HG03095 (cell line): Measurements from ENCODE around the gene TNFAIP2.

ENCODE experiments used
- ATAC-seq: cut with Tn5 transposase; IDR thresholded peaks from one replicate; pipeline ENCODE4 v1.9.1; 2021; ENCODE audit warnings: moderate library complexity; ENCODE audit not compliant: unreplicated experiment

TNFAIP2 gene, protein sequence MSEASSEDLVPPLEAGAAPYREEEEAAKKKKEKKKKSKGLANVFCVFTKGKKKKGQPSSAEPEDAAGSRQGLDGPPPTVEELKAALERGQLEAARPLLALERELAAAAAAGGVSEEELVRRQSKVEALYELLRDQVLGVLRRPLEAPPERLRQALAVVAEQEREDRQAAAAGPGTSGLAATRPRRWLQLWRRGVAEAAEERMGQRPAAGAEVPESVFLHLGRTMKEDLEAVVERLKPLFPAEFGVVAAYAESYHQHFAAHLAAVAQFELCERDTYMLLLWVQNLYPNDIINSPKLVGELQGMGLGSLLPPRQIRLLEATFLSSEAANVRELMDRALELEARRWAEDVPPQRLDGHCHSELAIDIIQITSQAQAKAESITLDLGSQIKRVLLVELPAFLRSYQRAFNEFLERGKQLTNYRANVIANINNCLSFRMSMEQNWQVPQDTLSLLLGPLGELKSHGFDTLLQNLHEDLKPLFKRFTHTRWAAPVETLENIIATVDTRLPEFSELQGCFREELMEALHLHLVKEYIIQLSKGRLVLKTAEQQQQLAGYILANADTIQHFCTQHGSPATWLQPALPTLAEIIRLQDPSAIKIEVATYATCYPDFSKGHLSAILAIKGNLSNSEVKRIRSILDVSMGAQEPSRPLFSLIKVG

DNA sequence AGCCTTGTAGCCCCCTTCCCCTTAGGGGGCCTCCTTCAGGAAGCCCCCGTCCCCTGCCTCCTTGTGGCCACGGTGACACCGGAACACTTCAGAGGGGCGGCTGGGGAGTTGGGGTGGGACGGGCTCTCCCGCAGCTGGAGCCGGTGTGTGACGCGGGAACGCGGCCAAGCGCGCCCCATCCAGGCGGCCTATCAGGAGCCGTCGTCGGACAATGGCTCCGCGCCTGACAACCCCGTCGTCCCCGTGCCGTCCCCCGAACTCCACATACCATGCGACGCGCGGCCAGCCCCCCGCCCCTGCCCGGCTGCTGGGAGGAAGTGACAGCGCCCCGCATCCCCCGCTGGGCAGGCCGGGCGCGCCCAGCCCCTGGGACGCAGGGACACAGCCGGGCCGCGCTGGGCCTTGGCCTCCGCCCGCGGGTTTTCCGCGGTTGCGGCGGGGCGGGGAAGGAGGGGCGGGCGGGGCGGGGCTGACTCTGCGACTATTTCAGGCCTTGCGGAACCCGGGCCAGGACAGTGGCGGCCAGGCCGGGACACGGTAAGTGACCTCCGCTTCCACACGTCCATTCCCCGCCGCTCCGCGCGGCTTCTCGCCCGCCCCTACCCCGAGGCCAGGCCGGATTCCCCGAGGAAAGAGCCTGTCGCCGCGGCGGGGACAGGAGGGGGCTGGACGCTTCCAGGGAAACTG, at the start of gene TNFAIP2:
Gene TNFAIP2, plus strand, starts transcription at position 515 of the 687 bp plus-strand sequence. CDS start 2,997 bp downstream, outside the sequence.
- no peak for ATAC-seq

DNA sequence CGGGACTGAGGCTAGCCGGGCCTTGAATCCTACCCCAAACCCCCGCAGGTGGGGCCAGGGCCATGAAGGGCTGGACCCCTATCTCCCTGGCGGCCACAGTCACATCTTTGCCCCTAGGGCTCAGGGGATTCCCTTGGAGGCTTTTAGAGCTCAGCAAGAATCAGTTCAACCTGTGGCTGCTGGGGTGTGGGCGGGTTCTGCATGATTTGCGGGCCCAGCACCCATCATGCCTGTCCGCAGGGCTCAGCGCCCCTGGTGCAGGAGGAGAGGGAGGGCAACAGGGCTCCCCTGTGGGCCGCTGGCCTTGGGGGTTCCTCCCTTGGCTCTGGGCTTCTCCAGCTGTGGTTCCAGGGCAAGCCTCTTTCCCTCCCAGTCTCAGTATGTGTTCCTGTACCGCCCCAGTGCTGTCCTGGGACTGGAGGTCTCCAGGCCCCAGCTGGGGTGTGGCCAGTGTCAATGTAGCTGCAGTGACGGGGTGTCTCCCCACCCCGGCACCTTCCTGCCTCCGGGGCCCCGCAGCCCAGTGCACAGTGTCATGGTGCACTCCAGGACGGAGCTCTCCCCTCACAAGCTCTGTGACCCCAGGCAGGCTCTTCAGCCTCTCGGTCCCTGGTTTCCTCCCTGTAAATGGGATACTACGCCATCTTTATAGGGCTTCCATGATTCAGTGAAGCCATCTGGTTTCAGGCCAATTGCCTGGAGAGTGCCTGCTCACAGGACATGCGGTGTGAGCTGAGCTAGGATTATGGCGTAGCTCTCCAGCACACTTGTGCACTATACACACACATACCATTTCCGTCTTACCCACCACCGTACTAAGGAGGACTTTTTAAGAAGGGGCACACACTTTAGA, 49.2 kb upstream of the TNFAIP2 start:
- ATAC-seq = no peak

DNA sequence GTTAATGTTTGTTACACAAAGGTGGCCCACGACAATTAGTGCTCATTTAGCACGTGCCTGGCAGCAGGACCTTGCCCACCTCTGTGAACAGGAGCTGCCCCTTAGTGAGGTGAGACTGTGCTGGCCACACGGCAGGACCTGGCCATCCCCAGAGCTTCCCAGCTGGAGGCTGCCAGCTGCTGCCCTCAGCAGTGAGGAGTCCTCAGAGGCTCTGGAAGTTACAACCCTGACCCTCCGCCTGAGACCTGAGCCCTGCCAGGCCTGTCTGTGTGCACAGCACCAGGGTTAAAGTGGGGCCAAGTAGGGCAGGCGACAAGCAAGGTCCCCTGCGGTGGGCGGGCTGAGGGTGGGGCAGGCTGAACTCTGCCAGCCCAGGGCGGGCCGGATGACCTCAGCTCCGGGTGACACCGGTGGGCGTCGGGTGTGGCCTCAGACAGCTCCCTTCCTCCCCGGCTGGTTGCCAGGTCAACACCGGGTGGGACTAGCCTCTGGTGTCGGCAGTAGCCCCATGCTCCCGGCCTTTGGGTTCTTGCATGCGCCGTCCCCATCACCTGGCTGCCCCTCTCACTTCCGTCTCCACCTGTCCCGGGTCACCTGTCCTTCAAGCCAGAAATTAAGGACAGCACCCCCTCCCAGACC, 48.4 kb upstream of the TNFAIP2 start:
- ATAC-seq = no peak

DNA sequence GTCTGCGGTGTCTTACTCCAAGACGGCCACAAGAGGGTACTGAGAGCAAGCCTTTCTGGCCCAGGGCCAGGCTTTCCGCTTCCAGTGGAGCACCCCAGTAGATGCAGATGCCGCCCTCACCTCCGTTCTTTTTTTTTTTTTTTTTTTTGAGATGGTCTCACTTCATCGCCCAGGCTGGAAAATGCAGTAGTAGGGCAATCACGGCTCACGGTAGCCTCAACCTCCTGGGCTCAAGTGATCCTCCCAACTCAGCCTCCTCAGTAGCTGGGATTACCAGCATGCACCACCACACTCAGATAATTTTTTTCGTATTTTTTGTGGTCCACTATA, 44.9 kb upstream of the TNFAIP2 start:
- ATAC-seq = no peak

DNA sequence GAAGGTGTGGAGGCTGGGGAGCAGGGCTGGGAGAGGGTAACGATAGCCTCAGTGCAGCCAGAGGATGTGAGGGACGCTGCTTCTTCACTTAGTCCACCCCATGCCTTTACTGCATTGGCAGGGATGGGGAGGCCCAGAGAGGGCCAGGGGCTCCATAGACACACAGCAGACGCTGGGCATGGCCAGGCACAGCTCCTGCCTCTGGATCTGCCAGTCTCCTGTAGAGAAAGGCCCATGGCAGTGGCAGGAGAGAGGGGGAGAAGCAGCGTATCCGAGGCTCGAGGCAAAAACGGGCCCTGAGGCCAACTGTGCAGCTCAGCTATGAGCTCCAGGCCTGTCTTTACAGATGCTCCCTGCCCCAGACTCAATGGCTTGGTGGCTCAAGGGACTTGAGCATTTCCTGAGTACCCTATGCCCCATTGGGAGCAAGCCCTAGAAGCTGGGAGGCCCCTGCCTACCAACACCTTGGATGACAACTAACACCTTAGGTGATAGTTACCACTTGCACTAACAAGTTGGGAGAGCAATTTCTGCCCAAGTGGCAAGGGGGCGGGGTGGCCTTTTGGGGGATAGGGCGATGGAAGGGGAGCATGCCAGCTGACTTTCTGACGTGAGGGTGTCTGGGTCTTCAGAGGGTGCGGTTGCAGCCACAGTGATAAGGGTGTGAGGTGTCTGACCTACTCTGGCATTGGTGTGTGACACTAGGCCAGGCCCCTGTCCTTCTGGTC, 44.2 kb upstream of the TNFAIP2 start:
- no peak for ATAC-seq

DNA sequence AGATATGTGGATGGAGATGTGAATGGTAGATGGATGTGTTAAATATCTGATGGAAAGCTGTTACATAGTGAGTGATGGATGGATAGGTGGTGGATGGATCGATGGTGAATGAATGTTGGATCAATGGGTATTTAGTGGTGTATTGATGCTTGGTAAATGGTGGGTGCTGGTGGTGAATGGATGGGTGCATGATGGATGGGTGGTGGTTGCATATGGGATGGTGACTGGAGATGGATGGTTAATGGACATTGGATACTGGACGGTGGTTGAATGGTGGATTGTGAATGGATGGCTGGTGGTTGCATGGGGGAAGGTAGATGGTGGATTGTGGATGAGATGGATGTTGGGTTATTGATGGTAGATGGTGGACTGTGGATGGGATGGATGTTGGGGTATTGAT, 41.3 kb upstream of the TNFAIP2 start:
- ATAC-seq = no peak

DNA sequence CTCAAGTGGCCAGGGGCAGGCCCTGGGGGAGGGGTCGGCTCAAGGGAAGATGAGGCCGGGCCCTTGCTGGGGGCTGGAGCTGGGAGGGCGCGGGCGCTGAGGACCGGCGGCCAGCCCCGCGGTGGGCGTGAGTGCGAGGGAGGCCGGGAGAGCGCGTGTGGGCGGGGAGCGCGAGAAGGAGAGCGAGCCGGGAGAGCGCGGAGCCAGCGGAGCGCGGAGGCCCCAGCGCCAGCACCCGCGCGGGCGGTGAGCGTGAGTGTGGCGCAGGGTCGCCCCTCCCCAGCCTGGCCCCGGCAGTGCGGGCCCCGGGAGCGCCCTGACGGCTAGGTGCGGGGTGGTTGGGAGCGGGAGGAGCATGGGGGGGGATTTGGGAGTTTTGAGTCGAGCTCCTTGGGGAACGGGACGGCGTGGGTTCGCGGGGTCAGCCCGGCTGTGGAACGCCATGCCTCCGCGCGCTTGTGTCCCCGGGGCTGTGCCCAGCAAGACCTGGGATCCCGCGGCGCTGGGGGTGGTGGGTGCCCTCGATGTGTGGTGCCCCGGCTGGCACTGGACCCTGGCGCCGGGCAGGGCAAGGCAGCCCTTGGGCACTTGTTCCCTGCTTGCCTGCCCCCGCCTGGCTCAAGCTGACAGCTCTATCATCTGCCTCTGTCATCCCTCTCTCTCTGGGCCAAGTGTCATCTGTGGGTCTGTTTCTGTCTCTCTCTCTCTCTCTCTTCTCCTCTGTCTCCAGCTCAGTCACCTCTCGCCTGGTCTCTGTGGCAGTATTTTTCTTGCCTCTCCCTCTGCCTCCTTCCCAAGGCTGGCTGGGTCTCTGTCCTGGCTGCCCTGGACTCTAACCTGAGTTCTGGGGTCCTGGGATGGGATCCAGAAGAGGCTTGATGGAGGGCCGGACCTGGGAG, 39.0 kb upstream of the TNFAIP2 start, which contains the start of gene LBHD2:
Gene LBHD2, plus strand, starts transcription at position 190 of the 899 bp plus-strand sequence. CDS start 1,803 bp downstream, outside the sequence.
- ATAC-seq = no peak

DNA sequence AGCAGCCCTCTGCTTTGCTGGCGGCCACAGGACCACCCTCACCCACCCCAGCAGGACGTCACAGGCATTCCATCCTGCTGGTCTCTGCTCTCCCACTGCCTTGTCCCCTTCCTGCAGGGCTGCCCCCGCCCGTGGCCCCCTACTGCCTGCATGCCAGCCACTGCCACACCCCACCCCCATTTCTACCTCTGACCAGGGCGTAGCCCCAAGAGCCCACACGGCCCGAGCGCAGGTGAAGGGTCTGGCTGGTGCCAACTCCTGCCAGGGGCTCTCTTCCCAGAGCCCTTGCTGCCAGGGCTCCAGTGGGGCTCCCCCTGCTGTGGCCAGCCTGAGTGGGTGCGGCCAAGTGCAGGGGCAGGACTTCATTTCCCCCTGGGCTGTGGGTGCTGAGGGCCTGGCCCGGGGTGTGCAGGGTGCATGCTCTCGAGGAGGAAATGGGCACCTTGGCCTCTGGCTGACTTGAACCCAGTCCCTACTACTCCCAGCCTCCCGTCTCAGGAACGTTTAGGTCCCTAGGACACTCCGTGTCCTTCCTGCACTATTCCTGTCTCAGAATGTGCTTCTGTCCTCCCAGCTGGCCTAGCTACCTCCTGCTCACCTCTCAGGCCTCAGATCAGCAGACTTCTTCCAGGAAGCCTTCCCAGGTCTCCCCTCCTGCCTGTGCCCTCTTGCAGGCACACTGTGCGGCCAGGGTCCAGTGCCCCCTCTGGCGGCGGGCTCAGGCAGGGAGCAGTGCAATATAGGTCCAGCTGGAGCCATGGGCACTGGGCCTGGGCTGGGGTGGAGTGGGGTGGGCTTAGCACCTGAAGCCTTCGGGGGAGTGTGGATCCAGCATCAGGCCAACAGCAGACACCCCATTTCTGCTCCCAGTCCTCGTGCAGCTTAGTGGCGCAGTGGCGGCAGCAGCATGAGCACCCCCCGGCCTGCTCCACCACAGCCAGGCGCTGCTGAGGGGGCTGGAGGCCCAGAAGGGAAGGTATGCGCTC, 37.9 kb upstream of the TNFAIP2 start:
- ATAC-seq = no peak

DNA sequence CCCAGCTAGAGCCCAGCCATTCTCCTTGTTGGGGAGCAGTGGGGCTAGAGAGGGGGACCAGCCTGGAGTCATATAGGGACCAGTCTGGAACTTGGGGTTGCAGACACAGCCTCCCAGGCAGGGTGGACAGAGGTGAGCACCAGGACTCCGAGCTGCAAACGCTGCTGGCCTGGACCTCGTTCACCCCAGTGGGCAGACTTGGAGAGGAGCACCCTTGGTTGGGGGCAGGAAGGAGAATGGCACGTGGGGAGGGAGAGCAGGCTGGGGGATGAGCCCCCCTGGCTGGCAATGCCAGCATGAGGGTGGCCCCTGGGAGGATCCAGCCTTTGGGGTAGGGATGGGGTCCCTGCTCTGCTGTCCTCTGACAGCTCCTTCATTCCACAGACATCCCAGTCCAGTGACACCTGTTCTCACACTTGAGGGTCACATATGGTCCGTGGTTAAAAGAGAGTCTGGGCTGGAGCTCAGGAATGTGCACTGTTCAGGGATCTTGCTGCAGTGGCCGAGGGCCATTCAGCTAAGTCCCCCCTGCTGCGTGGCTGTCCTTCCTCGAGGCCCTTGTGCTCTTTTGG, 36.4 kb upstream of the TNFAIP2 start:
- no peak for ATAC-seq

DNA sequence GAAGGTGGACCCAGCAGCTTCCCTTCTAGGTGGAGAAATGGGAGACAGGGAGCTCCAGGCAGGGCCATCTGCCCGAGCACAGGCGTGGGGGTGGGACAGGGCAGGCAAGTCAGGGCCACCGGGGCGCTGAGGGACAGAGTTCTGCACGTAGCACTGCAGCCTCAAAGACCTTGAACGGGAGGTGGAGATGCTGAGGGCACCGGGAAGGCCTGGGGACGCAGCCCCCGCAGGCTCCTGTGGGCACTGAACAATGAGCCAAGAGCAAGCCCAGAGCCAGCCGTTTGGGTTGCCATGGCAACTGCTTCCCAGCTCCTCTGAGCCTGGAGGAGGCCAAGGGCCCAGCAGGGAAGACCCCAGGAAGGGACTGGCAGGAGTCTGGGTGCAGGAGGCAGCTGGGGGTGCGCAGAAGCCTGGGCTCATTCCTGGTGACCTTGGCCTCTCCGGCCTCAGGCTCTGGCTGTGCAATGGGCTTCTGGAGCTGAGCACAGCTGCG, 35.9 kb upstream of the TNFAIP2 start:
- ATAC-seq = no peak

DNA sequence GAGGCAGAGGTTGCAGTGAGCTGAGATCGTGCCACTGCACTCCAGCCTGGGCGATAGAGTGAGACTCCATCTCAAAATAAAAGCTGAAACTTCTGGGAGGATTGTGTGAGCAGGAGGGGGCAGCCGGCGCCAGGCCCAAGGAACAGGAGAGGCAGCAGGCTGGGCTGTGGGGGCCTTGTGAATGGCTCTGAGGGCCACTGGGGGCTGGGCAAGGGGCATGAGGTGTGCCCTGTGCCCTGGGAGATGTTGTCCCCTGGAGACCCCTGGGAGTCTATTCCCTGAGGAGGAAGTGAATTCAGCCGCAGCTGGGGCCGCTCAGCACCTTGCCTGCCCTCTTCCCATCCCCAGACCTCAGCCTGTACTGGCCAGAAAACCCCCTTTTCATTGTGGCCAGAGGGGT, 34.3 kb upstream of the TNFAIP2 start:
- no peak for ATAC-seq

DNA sequence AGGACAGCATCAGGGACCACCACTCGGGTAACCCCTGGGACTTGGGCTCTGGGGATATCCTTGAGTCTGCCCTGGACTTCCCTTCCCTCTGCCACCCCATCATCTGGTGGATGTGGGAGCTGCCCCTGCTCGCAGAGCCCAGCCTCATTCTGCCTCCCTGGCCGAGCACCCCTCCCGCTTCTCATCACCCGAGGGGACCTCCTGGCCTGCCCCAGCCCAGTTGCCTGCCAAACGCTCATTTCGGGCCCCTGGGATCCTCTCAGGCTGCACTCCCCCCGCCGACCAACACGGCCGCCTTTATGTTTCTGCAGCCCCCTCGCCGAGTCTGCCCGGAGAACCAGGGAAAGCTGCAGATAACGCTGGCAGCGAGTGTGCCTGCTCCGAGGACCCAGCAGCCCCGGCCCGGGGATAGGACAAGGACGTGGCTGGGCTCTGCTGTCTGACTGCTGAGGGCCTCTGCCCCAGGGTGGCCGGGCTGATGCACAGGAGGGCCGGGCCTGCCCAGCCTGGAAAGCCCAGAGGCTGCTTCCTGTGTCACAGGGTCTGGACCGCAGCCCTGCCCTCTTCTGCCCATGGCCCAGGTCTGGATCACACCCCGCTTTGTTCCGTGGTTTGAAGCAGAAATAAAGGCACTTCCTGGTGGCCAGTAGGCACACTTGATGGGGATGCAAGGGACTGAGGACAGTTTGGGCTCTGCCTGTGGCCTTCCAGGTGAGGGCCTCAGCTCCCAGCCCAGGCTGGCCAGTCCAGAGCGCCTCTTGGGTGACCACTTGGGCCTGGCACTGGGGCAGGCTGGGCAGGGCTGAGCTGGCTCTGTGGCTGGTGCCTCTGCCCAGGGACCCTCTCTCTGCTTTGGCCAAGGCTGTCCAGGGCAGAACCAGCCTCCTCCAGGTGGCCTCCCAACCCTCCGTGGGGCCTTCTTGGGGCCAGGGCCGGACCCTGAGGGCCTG, 33.6 kb upstream of the TNFAIP2 start:
- no peak for ATAC-seq

DNA sequence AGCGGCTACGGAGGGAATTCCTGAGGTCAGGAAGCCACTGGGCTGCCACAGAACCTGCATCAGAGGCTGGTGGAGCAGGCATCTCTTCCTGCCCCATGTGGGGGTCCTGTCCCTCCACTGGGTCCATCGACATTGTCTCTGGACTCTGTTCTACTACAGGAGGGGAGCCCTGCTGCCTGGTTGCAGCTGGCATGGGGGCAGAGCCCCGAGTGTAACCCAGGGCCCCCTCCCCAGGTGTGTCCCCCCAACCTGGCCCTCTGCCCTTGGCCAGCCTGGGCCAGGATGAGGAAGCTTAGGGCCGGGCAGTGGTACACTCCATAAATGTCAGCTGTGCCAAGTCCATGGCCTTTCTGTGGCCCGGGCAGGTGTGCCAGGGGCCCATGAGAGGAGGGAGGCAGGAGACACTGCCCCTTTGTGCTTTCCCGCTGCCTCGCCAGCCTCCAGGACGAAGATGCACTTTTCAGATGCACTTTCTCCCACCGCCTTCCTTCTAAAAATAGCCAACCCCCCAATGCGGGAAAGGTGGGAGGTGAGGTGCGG, 32.7 kb upstream of the TNFAIP2 start:
- no peak for ATAC-seq

DNA sequence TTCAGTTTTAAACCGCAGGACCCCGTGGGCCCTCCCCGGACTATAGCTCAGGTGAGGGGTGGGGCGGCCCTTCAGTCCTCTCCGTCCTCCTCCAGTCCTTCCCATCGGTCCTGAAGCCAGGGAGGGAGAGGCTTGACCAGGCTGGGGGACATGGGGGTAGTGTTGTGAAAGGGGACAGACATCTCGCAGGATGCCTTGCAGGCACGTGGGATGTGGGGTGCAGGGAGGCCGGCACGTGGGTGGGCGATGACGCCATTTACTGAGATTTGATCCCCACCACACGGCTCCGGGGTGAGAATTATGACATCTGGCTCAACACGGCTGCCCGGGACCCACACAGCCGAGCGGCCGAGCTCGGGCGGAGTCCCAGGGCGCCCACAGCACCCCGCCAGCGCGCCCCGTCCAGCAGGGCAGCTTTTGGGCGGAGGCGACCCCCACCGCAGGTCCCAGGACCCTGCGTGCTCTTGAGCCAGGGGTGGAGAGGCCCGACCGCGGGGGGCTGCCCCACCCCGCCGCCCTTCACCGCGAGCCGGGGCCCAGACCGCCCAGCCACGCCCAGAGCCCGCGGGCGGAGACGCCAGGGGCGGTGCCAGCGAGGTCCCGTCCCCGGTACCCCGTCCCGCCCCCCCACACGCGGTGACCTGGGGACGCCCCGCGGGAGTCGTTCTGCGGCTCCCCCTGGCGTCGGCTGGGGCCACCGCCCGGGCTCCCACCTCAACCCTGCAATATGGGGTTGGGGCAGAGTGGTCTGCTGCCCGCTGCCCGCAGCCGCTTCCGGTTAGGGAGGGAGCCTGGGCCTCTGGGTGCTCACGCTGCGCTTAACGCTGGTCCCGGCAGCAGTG, 32.0 kb upstream of the TNFAIP2 start:
- ATAC-seq = no peak

DNA sequence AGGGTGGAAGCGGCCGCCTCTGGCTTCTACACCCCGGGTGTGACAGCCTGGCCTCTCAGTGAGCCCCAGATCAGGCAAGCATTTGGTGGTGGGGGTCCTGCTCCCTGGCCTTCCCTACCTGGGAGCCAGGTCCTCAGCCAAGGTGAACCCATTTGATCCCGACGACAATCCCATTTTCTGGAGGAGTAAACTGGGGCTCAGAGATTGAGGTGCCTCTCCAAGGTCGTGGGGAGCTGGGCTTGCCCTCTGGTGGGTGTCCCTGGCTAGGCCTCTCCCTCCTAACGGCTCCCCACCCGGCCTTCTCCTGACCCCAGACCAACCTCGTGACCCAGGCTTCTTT, 31.4 kb upstream of the TNFAIP2 start:
- ATAC-seq = no peak
